ENCODE results near the gene NAALADL1.
"Not testable (repeated sequence)": the region's sequence is repeated elsewhere in the genome, so short reads cannot be mapped to it uniquely, and the experiment has no call there.

The NAALADL1 gene

GRCh38 chr11:65045061-65045460 is 13.3 kb downstream of the NAALADL1 start:
- no peak for FAIRE-seq
- TF ChIP-seq POLR2A (IDR thresholded peaks at IDR 0.05; ENCODE audit: low read depth, low read length), result no peak
- TF ChIP-seq POLR2AphosphoS5 (IDR thresholded peaks at IDR 0.05; ENCODE audit: low read depth, low read length), result no peak
- TF ChIP-seq TAF1 (IDR thresholded peaks at IDR 0.05; ENCODE audit: borderline replicate concordance, low read depth, low read length), result no peak
- no peak for DNase-seq (ENCODE audit: insufficient read length)

GRCh38 chr11:65043881-65044501 is 14.4 kb downstream of the NAALADL1 start:
- DNase-seq (ENCODE audit: insufficient read length) (no peak), FAIRE-seq (no peak)

GRCh38 chr11:65042891-65043290 is 15.5 kb downstream of the NAALADL1 start:
- no peak for DNase-seq (ENCODE audit: insufficient read length)
- FAIRE-seq, result no peak
- no peak for TF ChIP-seq TAF1 (IDR thresholded peaks at IDR 0.05; ENCODE audit: borderline replicate concordance, low read depth, low read length)

More at GRCh38 chr11:65043881-65044501, 14.4 kb downstream of the NAALADL1 start:
- TF ChIP-seq TAF1 (IDR thresholded peaks at IDR 0.05; ENCODE audit: borderline replicate concordance, low read depth, low read length), result no peak
- TF ChIP-seq POLR2A (IDR thresholded peaks at IDR 0.05; ENCODE audit: low read depth, low read length), result no peak
- no peak for TF ChIP-seq POLR2AphosphoS5 (IDR thresholded peaks at IDR 0.05; ENCODE audit: low read depth, low read length)

GRCh38 chr11:65040847-65041622 is 17.3 kb downstream of the NAALADL1 start, which contains the start of gene SAC3D1:
TSS of gene SAC3D1 (plus strand) at chr11:65041210. CDS start at chr11:65041293, 83 bp downstream.
- peak; percentile 99 for FAIRE-seq

GRCh38 chr11:65040520-65040846 is 17.9 kb downstream of the NAALADL1 start:
- no peak for FAIRE-seq
- TF ChIP-seq POLR2A (IDR thresholded peaks at IDR 0.05; ENCODE audit: low read depth, low read length) (no peak), POLR2AphosphoS5 (IDR thresholded peaks at IDR 0.05; ENCODE audit: low read depth, low read length) (no peak), TAF1 (IDR thresholded peaks at IDR 0.05; ENCODE audit: borderline replicate concordance, low read depth, low read length) (no peak)
- DNase-seq (ENCODE audit: insufficient read length), result no peak

More at GRCh38 chr11:65040847-65041622, 17.3 kb downstream of the NAALADL1 start, which contains the start of gene SAC3D1:
- peak; percentile 39; the same call in 1 of the 2 replicates for TF ChIP-seq POLR2A (IDR thresholded peaks at IDR 0.05; ENCODE audit: low read depth, low read length)
- TF ChIP-seq POLR2AphosphoS5 (IDR thresholded peaks at IDR 0.05; ENCODE audit: low read depth, low read length), result no peak
- DNase-seq (ENCODE audit: insufficient read length), result peak; percentile 98

- FAIRE-seq (no peak), DNase-seq (ENCODE audit: insufficient read length) (no peak)
- TF ChIP-seq TAF1 (IDR thresholded peaks at IDR 0.05; ENCODE audit: borderline replicate concordance, low read depth, low read length) (no peak), POLR2A (IDR thresholded peaks at IDR 0.05; ENCODE audit: low read depth, low read length) (no peak), POLR2AphosphoS5 (IDR thresholded peaks at IDR 0.05; ENCODE audit: low read depth, low read length) (no peak)
Observed at GRCh38 chr11:65036931-65037330, 21.4 kb downstream of the NAALADL1 start.

GRCh38 chr11:65035579-65035978 is 22.8 kb downstream of the NAALADL1 start:
- FAIRE-seq (no peak), DNase-seq (ENCODE audit: insufficient read length) (no peak)
- no peak for TF ChIP-seq POLR2AphosphoS5 (IDR thresholded peaks at IDR 0.05; ENCODE audit: low read depth, low read length)
- TF ChIP-seq TAF1 (IDR thresholded peaks at IDR 0.05; ENCODE audit: borderline replicate concordance, low read depth, low read length), result no peak

- FAIRE-seq, result no peak
- no peak for TF ChIP-seq POLR2AphosphoS5 (IDR thresholded peaks at IDR 0.05; ENCODE audit: low read depth, low read length)
- no peak for TF ChIP-seq TAF1 (IDR thresholded peaks at IDR 0.05; ENCODE audit: borderline replicate concordance, low read depth, low read length)
- no peak for TF ChIP-seq POLR2A (IDR thresholded peaks at IDR 0.05; ENCODE audit: low read depth, low read length)
- no peak for DNase-seq (ENCODE audit: insufficient read length)
Observed at GRCh38 chr11:65034423-65034822, 23.9 kb downstream of the NAALADL1 start.

GRCh38 chr11:65032216-65032615 is 26.1 kb downstream of the NAALADL1 start:
- no peak for FAIRE-seq
- DNase-seq (ENCODE audit: insufficient read length), result no peak
- TF ChIP-seq TAF1 (IDR thresholded peaks at IDR 0.05; ENCODE audit: borderline replicate concordance, low read depth, low read length) (no peak), POLR2AphosphoS5 (IDR thresholded peaks at IDR 0.05; ENCODE audit: low read depth, low read length) (no peak), POLR2A (IDR thresholded peaks at IDR 0.05; ENCODE audit: low read depth, low read length) (no peak)

- peak; percentile 96 for FAIRE-seq
- DNase-seq (ENCODE audit: insufficient read length), result peak; percentile 91
- TF ChIP-seq TAF1 (IDR thresholded peaks at IDR 0.05; ENCODE audit: borderline replicate concordance, low read depth, low read length) (no peak), POLR2AphosphoS5 (IDR thresholded peaks at IDR 0.05; ENCODE audit: low read depth, low read length) (no peak), POLR2A (IDR thresholded peaks at IDR 0.05; ENCODE audit: low read depth, low read length) (no peak)
Observed at GRCh38 chr11:65027213-65028067, 30.9 kb downstream of the NAALADL1 start, which contains the start of gene SNX15. TSS of gene SNX15 (plus strand) at chr11:65027439. CDS start at chr11:65027538, 99 bp downstream.

GRCh38 chr11:65026810-65027209 is 31.5 kb downstream of the NAALADL1 start:
- FAIRE-seq (no peak), DNase-seq (ENCODE audit: insufficient read length) (no peak)
- no peak for TF ChIP-seq POLR2AphosphoS5 (IDR thresholded peaks at IDR 0.05; ENCODE audit: low read depth, low read length)
- TF ChIP-seq POLR2A (IDR thresholded peaks at IDR 0.05; ENCODE audit: low read depth, low read length), result no peak
- TF ChIP-seq TAF1 (IDR thresholded peaks at IDR 0.05; ENCODE audit: borderline replicate concordance, low read depth, low read length), result no peak

GRCh38 chr11:65023502-65023901 is 34.9 kb downstream of the NAALADL1 start:
- not testable (repeated sequence) for FAIRE-seq; DNase-seq (ENCODE audit: insufficient read length)
